ENCODE measurements around the gene SLC35G1. TPM values are rescaled to one million over a fixed set of nuclear protein-coding genes. Genes with fewer than 3 reads are reported as not detected.

Gene SLC35G1
- total RNA-seq, 1 donor from 2014 or later = 3.4 TPM

GRCh38 chr10:93861825-93862224, 32.0 kb upstream of the SLC35G1 start:
- no peak for DNase-seq (ENCODE audit: extremely low spot score in 2 of 2)
- no peaks in the 10 kb centered on the region for H3K9me3 ChIP-seq
- intact Hi-C loops (cut with DNase I) = no loop called here

DNA sequence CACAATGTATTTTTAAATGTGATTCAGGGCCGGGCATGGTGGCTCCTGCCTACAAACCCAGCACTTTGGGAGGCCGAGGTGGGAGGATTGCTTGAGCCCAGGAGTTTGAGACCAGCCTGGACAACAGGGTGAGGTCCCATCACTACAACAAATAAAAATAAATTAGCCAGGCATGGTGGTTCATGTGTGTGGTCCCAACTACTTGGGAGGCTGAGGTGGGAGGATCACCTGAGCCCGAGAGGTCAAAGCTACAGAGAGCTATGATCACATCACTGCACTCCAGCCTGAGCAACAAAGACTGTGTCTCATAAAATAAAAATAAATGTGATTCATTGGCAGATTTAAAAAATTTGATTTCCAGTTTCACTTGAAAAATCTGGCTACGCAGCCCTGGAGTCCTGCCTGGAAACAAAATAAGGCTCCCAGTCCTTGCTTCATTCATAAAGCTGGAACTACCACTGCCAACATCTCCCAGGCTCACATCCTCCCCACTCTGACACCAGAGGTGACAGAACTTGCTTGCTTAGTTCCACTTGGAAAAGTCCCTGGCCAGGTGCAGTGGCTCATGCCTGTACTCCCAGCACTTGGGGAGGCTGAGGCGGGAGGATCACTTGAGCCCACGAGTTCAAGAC, 27.9 kb upstream of the SLC35G1 start:
- no peaks in the 10 kb centered on the region for H3K27me3 ChIP-seq

More at GRCh38 chr10:93861825-93862224, 32.0 kb upstream of the SLC35G1 start:
- no peak overlapping the region for H3K4me3 ChIP-seq
- no peaks in the 10 kb centered on the region for H3K4me1 ChIP-seq
- no peak overlapping the region for H3K27ac ChIP-seq
- no peaks in the 10 kb centered on the region for H3K27me3 ChIP-seq
- no peak for TF ChIP-seq POLR2AphosphoS5 (IDR thresholded peaks at IDR 0.05; ENCODE audit: insufficient read depth in 1 of 2, low read depth in 1 of 2)
- TF ChIP-seq POLR2A (IDR thresholded peaks at IDR 0.05) = no peak
- no peak for TF ChIP-seq CTCF (IDR thresholded peaks at IDR 0.05)
- H3K36me3 ChIP-seq = no peaks in the 10 kb centered on the region

GRCh38 chr10:93867525-93867924, 26.3 kb upstream of the SLC35G1 start:
- no peaks in the 10 kb centered on the region for H3K36me3 ChIP-seq
- intact Hi-C loops (cut with DNase I) = no loop called here
- no peaks in the 10 kb centered on the region for H3K4me1 ChIP-seq
- TF ChIP-seq POLR2AphosphoS5 (IDR thresholded peaks at IDR 0.05; ENCODE audit: insufficient read depth in 1 of 2, low read depth in 1 of 2) (no peak), POLR2A (IDR thresholded peaks at IDR 0.05) (no peak), CTCF (IDR thresholded peaks at IDR 0.05) (no peak)
- H3K27ac ChIP-seq = no peak overlapping the region
- no peaks in the 10 kb centered on the region for H3K27me3 ChIP-seq
- no peaks in the 10 kb centered on the region for H3K9me3 ChIP-seq
- DNase-seq (ENCODE audit: extremely low spot score in 2 of 2) = no peak
- no peak overlapping the region for H3K4me3 ChIP-seq

More for the DNA sequence above, 27.9 kb upstream of the SLC35G1 start:
- Histone ChIP-seq H3K4me1 (no peaks in the 10 kb centered on the region), H3K27ac (no peak overlapping the region), H3K4me3 (no peak overlapping the region), H3K9me3 (no peaks in the 10 kb centered on the region), H3K36me3 (no peaks in the 10 kb centered on the region)
- TF ChIP-seq CTCF (IDR thresholded peaks at IDR 0.05) (no peak), POLR2AphosphoS5 (IDR thresholded peaks at IDR 0.05; ENCODE audit: insufficient read depth in 1 of 2, low read depth in 1 of 2) (no peak), POLR2A (IDR thresholded peaks at IDR 0.05) (no peak)
- intact Hi-C loops (cut with DNase I) = no loop called here
- DNase-seq (ENCODE audit: extremely low spot score in 2 of 2) = no peak

- Histone ChIP-seq H3K4me1 (no peaks in the 10 kb centered on the region), H3K36me3 (no peaks in the 10 kb centered on the region), H3K27ac (no peak overlapping the region), H3K27me3 (no peaks in the 10 kb centered on the region), H3K9me3 (no peaks in the 10 kb centered on the region), H3K4me3 (no peak overlapping the region)
- no peak for DNase-seq (ENCODE audit: extremely low spot score in 2 of 2)
- intact Hi-C loops (cut with DNase I) = no loop called here
- TF ChIP-seq POLR2AphosphoS5 (IDR thresholded peaks at IDR 0.05; ENCODE audit: insufficient read depth in 1 of 2, low read depth in 1 of 2) (no peak), POLR2A (IDR thresholded peaks at IDR 0.05) (no peak)
Measured at GRCh38 chr10:93871671-93872204, 22.0 kb upstream of the SLC35G1 start.

- Histone ChIP-seq H3K27me3 (no peaks in the 10 kb centered on the region), H3K27ac (no peak overlapping the region), H3K9me3 (no peaks in the 10 kb centered on the region), H3K4me3 (no peak overlapping the region), H3K36me3 (no peaks in the 10 kb centered on the region), H3K4me1 (no peaks in the 10 kb centered on the region)
- TF ChIP-seq POLR2A (IDR thresholded peaks at IDR 0.05) = no peak
- TF ChIP-seq POLR2AphosphoS5 (IDR thresholded peaks at IDR 0.05; ENCODE audit: insufficient read depth in 1 of 2, low read depth in 1 of 2) = no peak
- no peak for TF ChIP-seq CTCF (IDR thresholded peaks at IDR 0.05)
- no peak for DNase-seq (ENCODE audit: extremely low spot score in 2 of 2)
- intact Hi-C loops (cut with DNase I) = no loop called here
Measured at GRCh38 chr10:93872375-93873158, 21.2 kb upstream of the SLC35G1 start.
